ELF-1 (cell line): ENCODE data around the gene MAGEA9B.
"Not testable (repeated sequence)": the region's sequence is repeated elsewhere in the genome, so short reads cannot be mapped to it uniquely, and the experiment has no call there.

Experiments
- DNase-seq: peaks from one replicate; pipeline ENCODE4 v3.0.0-alpha.2; 2016; ENCODE audit warnings: low read depth, low spot score

The MAGEA9B gene, protein sequence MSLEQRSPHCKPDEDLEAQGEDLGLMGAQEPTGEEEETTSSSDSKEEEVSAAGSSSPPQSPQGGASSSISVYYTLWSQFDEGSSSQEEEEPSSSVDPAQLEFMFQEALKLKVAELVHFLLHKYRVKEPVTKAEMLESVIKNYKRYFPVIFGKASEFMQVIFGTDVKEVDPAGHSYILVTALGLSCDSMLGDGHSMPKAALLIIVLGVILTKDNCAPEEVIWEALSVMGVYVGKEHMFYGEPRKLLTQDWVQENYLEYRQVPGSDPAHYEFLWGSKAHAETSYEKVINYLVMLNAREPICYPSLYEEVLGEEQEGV

DNA sequence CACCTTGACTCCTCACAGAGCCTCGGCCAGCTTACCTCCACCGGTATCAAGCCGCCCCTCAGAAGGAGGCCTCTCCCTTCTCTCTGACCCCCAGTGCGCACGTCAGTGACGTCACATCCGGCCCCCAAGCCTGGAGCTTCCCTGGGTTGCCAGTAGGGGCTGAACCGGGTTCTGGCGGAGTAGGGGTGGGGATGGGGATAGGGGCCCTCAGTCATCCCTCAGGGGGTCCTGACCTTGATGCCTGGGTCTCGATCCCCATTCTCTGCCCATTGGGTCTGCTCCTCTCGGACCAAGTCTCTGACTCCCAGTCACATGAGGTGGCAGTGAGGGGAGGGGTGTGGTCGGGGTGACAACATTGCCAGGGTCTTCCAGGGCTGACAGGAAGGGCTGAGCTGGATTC, at the start of gene MAGEA9B:
Gene MAGEA9B (minus strand): TSS at position 101 of the 400 bp plus-strand sequence. CDS start 4,280 bp downstream, outside the sequence.
- not testable (repeated sequence) for DNase-seq

DNA sequence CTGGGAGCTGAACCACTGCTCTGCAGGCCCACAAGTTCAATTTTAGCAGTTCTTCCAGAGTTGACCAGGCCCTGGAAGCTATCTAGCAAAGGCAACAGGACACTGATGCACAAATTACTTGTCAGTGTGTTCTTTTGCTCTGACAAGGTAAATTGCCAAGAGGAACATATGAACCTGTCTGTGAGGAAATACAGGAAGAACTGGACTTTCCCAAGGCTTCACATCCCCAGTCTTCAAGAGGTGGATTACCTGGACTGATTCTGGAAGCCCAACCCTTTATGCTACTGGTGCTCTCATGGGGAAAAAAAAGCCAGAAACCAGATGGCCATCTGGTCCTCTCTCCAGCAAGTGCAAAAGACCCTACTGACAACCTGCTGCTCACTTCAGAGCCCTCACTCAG, 46.3 kb upstream of the MAGEA9B start:
- no peak for DNase-seq

DNA sequence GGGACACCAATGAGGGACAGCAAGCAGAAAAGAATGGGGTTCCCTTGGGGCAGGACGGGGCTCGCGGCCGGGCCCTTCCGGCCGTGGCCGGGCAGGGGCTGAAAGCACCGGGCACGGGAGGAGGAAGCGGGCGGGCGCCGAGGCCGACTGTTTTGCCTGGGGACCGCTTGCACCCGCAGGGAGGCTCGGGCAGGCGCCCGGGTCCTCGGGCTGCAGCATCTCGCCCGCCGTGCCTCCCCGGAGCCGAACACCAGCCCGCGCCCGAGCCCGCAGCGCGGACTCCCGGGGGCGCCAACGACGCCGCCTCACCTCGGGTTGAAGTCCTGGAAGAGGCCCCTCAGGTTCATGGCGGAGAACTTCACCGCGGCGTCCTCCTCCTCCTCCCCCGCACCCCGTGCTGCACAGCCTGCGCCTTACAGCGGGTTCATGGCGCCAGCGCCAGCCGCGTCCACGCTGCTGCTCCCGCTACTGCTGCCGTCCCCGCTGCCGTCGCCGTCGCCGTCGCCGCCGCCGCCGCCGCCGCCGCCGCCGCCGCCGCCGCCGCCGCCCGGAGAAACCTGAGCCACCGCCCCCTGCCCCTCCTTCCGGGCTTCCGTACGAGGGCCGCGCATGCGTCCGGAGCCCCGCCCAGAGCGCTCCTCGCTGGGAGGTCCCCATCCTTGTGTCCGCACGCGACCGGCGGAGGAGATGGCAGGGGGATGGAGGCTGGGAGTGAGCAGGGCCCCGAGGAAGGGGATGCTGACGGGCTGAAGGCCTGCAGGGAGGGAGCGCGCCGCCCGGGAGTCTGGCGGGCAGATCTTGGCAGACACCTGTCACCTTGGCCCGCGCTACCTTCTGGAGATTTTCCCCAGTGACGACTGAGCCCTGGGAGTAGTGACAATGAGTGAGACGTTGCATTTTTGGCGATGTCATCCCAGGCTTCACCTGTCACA, 44.2 kb upstream of the MAGEA9B start, which contains the start of gene TMEM185A:
Gene TMEM185A (minus strand): TSS at position 559 of the 932 bp plus-strand sequence. CDS start 212 bp downstream, at position 347.
- DNase-seq = peak; percentile 85

DNA sequence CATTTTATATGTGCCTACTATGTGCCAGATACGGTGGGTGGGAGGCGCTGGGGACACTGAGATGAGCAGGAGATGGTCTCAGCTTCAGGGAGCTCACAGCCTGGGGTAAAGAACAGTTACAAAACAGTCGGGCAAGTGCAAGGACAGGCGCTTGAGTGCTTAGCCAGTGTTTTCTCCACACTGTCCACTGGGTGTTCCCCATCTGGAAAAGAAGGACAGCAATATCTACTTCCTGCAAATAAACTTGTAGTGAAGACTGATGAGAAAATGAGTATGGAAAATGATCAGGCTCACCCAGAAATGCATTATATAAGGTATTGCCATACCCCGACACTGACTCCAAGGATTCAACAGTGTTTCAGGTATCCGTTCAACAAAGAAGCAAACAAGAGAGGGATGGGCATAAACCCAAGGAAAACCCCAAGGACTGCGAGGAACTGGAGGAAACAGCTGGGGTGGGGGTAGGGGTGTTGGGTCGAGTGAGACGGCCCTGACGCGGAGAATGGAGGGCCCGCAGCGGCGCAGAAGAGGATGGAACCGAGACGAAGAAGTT, 43.5 kb upstream of the MAGEA9B start:
- peak; percentile 23 for DNase-seq

DNA sequence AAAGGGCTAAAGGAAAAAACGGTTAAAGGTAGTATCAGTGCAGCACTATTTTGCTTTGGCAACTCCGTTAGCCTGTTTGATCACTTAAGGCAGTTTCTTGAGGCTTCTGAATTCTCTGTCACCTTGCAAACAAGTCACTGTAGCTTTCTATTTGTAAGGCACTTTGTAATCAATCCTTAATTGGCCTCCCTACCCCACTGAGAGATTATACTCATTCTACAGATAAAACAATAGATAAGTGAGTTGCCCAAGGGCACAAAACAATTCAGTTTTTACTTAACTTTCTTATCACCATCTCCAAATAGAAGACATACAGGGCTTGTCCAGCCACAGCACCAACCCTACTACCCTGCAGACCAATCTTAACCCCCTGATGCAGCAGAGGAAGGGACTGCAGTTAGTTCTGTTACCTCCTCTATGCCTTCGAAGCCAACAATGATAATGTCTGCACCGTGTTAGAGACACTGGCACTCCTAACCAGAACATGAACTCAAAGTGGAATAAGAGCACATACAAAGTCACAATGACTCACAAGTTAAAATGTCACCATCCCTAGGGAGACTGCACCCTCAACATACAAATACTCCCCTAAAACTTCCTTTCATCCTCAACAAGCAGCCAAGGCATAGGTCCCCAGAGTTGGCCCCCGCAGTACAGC, 42.6 kb upstream of the MAGEA9B start:
- no peak for DNase-seq

DNA sequence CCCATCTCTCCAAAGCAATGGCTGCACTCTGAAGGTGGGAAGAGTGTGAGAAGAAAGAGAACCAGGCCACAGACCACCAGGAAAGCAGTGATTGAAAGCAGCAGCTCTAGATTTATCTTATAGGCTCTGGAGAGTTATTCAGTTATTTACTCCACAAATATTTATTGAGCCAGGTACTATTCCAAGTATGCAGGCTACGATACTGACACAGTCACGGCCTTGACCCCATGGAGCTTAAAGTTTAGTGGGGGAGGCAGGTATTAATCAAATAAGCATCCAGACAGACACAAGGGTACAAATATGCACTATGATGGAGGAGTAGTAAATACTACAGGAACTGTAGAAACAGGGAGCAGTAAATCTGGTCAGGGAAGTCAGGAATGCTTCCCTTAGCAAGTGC, 41.5 kb upstream of the MAGEA9B start:
- DNase-seq = no peak

DNA sequence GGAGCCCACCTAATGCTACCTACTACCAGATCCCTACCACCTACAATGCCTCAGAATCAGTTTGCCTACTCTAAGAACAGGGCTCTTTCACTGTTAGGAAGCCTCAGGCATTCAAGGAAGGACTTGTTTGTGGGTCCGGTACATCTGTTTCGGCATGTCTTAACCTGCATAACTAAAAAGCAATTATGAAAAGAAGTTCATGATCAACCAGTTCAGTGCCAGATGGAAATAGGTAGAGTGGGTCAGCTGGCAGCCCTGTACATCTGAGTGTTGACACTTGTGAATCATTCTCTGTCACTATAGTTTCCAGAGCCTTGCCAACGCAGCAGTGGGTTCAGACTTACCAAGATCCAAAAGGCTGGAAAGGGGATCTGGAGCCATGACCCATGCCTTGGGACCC, 41.0 kb upstream of the MAGEA9B start:
- no peak for DNase-seq

DNA sequence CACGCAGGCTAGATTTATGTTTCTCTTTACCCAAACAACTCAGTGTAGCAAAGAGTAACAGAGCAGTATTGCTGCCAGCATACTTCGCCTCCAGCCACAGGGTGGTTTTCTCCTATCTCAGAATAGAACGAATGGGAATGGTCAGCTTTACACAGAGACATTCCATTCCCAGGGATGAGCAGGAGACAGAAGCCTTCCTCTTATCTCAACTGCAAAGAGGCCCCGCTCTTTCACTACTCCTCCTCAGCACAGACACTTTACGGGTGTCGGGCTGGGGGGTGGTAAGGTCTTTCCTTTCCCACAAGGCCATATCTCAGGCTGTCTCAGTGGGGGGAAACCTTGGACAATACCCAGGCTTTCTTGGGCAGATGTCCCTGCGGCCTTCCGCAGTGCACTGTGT, 39.6 kb upstream of the MAGEA9B start:
- peak; percentile 73 for DNase-seq

DNA sequence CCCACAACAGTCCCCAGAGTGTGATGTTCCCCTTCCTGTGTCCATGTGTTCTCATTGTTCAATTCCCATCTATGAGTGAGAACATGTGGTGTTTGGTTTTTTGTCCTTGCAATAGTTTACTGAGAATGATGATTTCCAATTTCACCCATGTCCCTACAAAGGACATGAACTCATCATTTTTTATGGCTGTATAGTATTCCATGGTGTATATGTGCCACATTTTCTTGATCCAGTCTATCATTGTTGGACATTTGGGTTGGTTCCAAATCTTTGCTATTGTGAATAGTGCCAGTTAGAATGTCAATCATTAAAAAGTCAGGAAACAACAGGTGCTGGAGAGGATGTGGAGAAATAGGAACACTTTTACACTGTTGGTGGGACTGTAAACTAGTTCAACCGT, 32.4 kb upstream of the MAGEA9B start:
- not testable (repeated sequence) for DNase-seq

DNA sequence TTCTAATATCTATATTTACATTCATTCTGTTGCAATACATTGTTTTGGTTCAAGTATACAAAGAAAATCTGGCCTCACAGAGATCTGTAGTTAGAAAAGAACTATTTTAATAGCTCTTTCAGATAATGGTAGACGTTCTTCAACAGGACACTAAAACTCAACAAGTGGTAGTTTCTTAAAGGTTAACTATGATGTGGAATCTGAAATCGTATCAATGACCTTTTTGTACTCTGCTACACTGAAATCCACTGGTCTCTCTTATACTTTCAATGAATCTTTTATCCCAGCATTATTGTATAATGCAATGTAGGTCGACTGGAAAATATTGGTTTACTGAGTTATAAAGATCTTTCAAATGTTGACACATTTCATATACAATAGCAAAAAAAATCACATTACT, 31.6 kb upstream of the MAGEA9B start:
- DNase-seq = no peak

DNA sequence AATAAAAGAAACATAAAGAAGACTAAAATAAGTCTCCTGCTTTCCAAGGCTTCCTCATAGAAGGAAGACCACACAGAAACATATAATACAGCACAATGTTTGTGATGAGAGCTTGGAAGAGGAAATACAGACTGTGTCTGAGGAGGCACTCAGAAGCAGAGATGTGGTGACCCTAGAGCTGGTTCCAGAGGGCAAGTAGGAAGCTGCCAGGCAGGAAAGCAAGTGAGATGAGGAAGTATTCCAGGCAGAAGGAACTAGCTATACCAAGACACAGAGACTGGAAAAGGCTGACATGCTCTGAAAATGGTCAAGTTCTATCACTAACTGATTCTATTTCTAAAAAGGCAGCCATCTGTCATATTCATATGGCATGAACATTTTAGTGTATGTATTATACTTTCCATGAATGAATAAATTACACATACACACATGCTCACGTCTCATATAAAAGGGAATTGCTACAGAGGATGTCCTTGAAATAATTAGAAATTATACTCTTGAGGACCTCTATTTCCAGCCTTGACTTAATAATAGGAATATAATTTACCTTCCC, 24.4 kb upstream of the MAGEA9B start:
- no peak for DNase-seq

DNA sequence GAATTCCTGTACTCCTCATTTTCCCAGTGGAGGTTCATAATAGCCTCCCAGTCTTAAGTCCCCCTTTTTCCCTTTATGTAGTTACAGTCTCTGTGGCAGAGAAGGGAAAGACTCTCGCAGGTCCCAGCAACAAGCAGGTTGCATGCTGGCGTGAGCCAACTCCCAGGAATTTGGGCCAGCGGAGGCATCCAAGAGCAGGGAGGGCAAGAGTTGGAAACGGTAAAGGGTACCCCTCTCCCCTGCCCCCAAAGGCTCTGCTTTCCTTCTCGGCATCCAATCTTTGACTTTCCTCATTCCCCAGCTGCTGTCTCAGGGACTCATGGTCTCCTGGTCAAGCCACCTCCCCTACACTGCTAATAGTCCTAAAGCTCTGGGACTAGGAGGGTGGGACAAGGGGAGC, 23.3 kb upstream of the MAGEA9B start:
- DNase-seq = no peak

DNA sequence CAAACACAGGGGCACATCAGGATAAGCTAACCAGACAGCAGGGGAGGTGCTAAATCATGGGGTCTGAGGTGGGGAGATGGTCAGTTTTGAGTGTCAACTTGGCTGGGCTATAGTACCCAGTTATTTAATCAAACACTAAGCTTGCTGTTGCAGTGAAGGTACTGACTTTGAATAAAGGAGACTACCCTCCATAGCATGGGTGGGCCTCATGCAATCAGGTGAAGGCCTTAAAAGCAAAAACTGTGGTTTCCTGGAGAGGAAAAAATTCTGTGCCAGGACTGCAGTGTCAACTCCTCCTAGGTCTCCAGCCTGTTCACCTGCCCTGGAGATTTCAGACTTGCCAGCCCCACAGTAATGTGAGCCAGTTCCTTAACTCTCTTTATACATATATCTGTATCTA, 20.4 kb upstream of the MAGEA9B start:
- no peak for DNase-seq

DNA sequence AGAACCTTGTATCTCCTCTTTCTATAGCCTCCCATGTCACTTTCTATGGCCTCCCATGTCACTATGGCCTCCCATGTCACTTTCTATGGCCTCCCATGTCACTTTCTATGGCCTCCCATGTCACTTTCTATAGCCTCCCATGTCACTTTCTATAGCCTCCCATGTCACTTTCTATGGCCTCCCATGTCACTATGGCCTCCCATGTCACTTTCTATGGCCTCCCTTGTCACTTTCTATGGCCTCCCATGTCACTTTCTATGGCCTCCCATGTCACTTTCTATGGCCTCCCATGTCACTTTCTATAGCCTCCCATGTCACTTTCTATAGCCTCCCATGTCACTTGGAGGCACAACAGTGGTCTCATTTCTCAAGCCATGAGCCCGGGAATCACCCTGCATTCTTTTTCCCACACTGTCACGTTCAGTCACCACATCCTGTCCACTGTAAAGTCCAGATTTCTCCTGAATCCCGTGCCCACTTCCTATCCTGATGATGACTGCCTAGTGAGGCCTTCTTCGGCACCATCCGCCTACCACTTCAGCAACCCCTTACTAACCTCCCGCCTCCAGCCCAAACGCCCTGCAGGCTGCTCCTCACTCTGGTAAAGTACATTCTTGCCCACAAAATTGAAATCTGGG, 18.1 kb upstream of the MAGEA9B start:
- DNase-seq = not testable (repeated sequence)

DNA sequence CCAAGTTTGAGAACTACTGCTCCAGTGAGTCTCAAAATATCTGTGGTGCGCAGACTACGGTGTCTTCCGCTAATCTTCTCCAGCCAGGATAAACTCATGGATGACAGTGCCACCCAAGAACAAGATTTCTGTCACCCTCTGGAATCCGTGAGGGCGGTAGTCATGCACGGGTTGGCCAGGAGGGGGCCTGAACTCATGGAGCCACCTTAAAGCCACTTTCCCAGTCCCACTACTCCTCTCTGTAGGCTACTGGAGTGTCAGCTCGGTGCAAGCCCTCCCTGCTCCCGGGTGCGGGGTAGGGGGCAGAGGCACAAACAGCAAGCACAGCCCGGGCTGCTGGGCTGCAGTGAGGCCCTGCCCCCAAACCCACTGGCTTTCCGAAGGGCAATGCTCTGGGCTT, 11.3 kb upstream of the MAGEA9B start:
- DNase-seq = not testable (repeated sequence)

DNA sequence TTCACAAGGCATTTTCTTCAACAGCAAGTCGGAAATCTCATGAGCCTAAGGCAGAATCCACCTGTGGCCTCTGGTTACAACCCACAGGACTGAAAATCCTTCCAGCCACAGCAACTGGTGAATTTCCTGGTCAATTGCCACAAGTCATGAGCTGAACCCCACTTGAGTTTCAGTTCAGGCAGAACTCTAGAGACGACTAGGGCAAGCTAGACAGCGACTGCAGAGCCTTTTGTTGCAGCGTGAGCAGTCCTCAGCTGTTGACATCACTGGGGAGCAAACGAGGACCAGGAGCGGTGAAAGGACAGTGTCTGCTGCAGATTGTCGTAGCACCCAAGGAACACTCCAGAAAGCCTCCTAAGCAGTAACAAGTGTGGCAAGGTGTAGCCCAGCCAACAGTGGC, 8.7 kb upstream of the MAGEA9B start:
- DNase-seq = not testable (repeated sequence)

DNA sequence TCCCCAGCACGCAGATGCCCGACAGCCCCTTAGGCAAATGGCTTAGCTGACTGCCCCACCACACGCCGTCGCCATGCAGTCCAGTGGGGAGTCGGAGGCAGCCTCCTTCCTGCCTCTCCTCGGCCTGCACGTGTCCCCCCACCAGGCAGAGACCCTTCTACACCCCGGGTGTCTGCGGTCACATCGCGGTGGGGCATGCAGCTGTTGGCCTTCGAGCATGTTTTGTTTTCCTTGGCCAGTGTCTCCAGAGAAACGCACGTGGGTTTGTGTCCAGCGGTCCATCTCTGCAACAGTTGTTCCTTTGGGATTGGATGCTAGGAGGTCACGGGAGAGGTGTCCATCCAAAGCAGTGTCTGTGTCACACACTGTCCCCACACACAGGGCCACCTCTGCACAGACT, 8.0 kb upstream of the MAGEA9B start, which contains the start of gene HSFX2:
Gene HSFX2 (minus strand): TSS at position 101 of the 400 bp plus-strand sequence. CDS start 614 bp downstream, outside the sequence.
- DNase-seq = not testable (repeated sequence)

DNA sequence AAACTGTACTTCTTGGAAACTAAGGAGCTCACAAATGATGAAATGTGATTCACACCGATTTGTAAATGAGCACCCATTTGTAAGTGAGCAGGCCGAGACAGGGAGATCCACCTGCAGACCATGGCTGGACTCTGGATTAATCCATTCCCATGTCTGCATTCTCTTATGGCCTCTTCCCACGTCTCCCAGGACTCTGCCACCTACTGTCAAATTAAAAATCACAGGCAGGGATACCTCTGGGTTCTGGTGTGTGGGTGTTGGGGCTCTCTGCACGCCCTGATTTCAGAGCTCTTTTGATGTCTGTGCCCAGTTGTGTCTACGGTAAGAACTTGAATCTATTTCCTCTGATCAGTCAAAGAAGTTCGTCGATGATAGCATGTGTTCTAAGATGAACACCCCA, 3.7 kb upstream of the MAGEA9B start:
- not testable (repeated sequence) for DNase-seq

DNA sequence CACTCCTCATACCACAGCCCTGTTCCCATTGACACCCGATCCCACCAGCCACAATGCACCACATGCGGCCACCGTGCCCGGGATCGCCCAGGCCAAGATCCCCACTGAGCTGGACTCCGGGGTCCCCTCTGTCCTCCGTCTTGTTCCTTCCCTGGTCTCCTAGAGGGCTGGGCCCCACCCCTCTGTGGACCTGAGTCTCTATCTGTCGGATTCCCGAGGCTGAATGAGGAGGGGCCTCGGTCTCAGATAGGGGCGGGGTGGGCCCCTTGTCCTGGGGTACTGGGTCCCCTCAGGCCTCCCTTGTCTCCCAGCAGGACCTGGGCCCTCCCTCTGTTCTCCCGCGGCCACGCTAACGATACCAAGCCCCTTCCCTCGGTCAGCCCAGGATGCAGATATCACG, 1.6 kb downstream of the MAGEA9B start:
- not testable (repeated sequence) for DNase-seq

DNA sequence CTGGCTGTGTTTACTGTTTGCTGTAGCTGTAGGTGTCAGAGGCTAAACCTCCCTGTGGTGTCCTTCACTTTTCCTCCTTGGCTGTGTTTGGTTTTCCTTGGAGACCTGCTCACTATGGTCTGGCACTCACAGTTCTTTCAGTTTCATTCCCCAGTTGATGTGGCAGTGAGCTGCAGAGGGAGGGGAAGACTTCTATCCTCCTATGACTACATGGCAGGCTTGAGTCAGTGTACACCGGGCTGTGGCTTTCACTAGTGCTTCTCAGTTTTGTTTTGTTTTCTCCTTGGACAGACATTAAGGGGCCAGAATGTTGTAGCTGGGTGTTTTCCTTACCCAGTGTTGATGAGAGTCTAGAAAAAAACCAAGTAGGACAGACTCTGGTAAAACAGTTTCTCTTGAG, 13.8 kb downstream of the MAGEA9B start:
- not testable (repeated sequence) for DNase-seq

DNA sequence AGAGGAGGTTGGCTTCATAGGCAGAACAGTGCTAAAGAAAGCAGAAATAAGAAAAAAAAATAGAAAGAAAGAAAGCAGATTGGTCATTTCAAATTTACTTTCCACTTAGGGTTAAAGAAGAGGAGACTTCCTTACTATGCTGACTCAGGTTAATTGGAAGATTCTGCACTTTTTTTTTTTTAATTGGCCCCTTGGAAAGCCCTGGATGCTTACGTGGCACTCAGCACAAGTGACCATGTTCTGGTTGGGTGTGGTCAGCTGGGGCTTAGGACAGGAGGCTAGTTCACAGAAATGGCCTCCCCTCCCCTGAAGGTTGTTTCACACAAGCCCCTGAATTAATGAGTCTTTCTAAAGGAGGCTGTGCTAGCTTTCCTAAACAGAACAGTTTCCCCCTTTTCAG, 14.5 kb downstream of the MAGEA9B start:
- peak; percentile 10 for DNase-seq
